Measurements from ENCODE around the gene CIRBP. TPM values are rescaled to one million over a fixed set of nuclear protein-coding genes. Genes with fewer than 3 reads are reported as not detected.
"Not testable (repeated sequence)": the region's sequence is repeated elsewhere in the genome, so short reads cannot be mapped to it uniquely, and the experiment has no call there.

Gene CIRBP
- total RNA-seq, 1 donor from 2014 or later = 403 TPM

GRCh38 chr19:1241417-1242095, 27.6 kb upstream of the CIRBP start, which contains the start of gene ATP5F1D:
ATP5F1D (plus strand) TSS chr19:1241751; CDS start chr19:1241851, 100 bp downstream.
- no peaks in the 10 kb centered on the region for H3K27me3 ChIP-seq (ENCODE audit: control insufficient read depth, insufficient read depth, low read length)
- no peaks in the 10 kb centered on the region for H3K36me3 ChIP-seq (ENCODE audit: control insufficient read depth, insufficient read depth, low read length)
- no peak for DNase-seq (ENCODE audit: low read depth)
- H3K4me3 ChIP-seq (ENCODE audit: low read depth, low read length) = peak within 1 kb of the TSS; percentile 51
- TF ChIP-seq, protein P1, sequence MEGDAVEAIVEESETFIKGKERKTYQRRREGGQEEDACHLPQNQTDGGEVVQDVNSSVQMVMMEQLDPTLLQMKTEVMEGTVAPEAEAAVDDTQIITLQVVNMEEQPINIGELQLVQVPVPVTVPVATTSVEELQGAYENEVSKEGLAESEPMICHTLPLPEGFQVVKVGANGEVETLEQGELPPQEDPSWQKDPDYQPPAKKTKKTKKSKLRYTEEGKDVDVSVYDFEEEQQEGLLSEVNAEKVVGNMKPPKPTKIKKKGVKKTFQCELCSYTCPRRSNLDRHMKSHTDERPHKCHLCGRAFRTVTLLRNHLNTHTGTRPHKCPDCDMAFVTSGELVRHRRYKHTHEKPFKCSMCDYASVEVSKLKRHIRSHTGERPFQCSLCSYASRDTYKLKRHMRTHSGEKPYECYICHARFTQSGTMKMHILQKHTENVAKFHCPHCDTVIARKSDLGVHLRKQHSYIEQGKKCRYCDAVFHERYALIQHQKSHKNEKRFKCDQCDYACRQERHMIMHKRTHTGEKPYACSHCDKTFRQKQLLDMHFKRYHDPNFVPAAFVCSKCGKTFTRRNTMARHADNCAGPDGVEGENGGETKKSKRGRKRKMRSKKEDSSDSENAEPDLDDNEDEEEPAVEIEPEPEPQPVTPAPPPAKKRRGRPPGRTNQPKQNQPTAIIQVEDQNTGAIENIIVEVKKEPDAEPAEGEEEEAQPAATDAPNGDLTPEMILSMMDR (IDR thresholded peaks at IDR 0.05; ENCODE audit: insufficient read depth, low read length, poor library complexity, severe bottlenecking) = no peak

DNA sequence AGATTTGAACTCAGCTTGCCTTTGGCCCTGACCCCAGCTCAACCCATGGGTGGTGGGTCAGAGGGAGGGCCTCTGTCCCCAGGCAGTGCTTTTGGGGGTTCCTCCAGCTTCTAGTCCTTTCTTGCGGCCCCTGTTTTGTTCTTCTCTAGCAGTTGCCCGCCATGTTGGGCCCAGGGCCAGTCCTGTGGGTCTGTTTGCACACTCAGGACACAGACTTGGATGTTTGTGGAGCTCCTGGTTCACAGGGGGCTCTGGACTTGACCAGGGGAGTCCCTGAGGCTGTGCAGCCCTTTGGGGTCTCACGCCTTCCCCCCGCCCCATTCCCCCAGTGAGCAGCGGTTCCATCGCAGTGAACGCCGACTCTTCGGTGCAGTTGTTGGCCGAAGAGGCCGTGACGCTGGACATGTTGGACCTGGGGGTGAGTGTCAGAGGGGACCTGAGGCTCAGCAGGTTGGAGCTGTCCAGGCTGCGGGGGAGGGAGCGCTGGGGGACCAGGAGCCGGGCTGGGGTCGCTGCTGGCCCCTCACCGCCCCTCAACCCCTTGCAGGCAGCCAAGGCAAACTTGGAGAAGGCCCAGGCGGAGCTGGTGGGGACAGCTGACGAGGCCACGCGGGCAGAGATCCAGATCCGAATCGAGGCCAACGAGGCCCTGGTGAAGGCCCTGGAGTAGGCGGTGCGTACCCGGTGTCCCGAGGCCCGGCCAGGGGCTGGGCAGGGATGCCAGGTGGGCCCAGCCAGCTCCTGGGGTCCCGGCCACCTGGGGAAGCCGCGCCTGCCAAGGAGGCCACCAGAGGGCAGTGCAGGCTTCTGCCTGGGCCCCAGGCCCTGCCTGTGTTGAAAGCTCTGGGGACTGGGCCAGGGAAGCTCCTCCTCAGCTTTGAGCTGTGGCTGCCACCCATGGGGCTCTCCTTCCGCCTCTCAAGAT, 25.1 kb upstream of the CIRBP start:
- TF ChIP-seq, protein P1 (IDR thresholded peaks at IDR 0.05; ENCODE audit: insufficient read depth, low read length, poor library complexity, severe bottlenecking) = peak; percentile 97
- H3K4me3 ChIP-seq (ENCODE audit: low read depth, low read length) = no peak overlapping the region
- H3K27me3 ChIP-seq (ENCODE audit: control insufficient read depth, insufficient read depth, low read length) = no peaks in the 10 kb centered on the region
- DNase-seq (ENCODE audit: low read depth) = no peak
- H3K36me3 ChIP-seq (ENCODE audit: control insufficient read depth, insufficient read depth, low read length) = no peaks in the 10 kb centered on the region

GRCh38 chr19:1244693-1245451, 24.3 kb upstream of the CIRBP start:
- TF ChIP-seq, protein P1 (IDR thresholded peaks at IDR 0.05; ENCODE audit: insufficient read depth, low read length, poor library complexity, severe bottlenecking) = no peak
- no peak for DNase-seq (ENCODE audit: low read depth)
- no peaks in the 10 kb centered on the region for H3K36me3 ChIP-seq (ENCODE audit: control insufficient read depth, insufficient read depth, low read length)
- no peak overlapping the region for H3K4me3 ChIP-seq (ENCODE audit: low read depth, low read length)
- no peaks in the 10 kb centered on the region for H3K27me3 ChIP-seq (ENCODE audit: control insufficient read depth, insufficient read depth, low read length)

GRCh38 chr19:1245494-1246264, 23.5 kb upstream of the CIRBP start:
- no peak for DNase-seq (ENCODE audit: low read depth)
- TF ChIP-seq, protein P1 (IDR thresholded peaks at IDR 0.05; ENCODE audit: insufficient read depth, low read length, poor library complexity, severe bottlenecking) = no peak

GRCh38 chr19:1246265-1247087, 22.7 kb upstream of the CIRBP start:
- H3K27me3 ChIP-seq (ENCODE audit: control insufficient read depth, insufficient read depth, low read length); H3K36me3 ChIP-seq (ENCODE audit: control insufficient read depth, insufficient read depth, low read length); DNase-seq (ENCODE audit: low read depth); H3K4me3 ChIP-seq (ENCODE audit: low read depth, low read length): not testable (repeated sequence)

More at GRCh38 chr19:1245494-1246264, 23.5 kb upstream of the CIRBP start:
- Histone ChIP-seq H3K27me3 (ENCODE audit: control insufficient read depth, insufficient read depth, low read length) (no peaks in the 10 kb centered on the region), H3K36me3 (ENCODE audit: control insufficient read depth, insufficient read depth, low read length) (no peaks in the 10 kb centered on the region), H3K4me3 (ENCODE audit: low read depth, low read length) (no peak overlapping the region)
